ENCODE results near the gene OR5J2. TPM values are rescaled to one million over a fixed set of nuclear protein-coding genes. Genes with fewer than 3 reads are reported as not detected.
"Not testable (repeated sequence)": the region's sequence is repeated elsewhere in the genome, so short reads cannot be mapped to it uniquely, and the experiment has no call there.

Gene OR5J2
- total RNA-seq: not detected in 2 replicates

- DNase-seq: no peak
- intact Hi-C loops (cut with micrococcal nuclease): no loop called here
- no peak within 1 kb of the TSS for H3K27ac Mint-ChIP-seq
- H3K9me3 Mint-ChIP-seq: peaks cover 10% of the 10 kb centered on the region
- no peaks in the 10 kb centered on the region for H3K36me3 Mint-ChIP-seq (ENCODE audit: low read depth)
- H3K27me3 Mint-ChIP-seq: no peaks in the 10 kb centered on the region
- no peak within 1 kb of the TSS for H3K4me3 Mint-ChIP-seq
- H3K4me1 Mint-ChIP-seq: no peaks in the 10 kb centered on the region
Observed at GRCh38 chr11:56176318-56176717, at the start of gene OR5J2. Gene OR5J2, plus strand, starts transcription at chr11:56176618. Its CDS starts 0 bp downstream, at chr11:56176618.

GRCh38 chr11:56140151-56140661 is 36.2 kb upstream of the OR5J2 start, which contains the start of gene OR8J3:
Gene OR8J3, minus strand, starts transcription at chr11:56140201. Its CDS starts 2,483 bp downstream, at chr11:56137718.
- no peaks in the 10 kb centered on the region for H3K36me3 Mint-ChIP-seq (ENCODE audit: low read depth)
- intact Hi-C loops (cut with micrococcal nuclease): no loop called here
- DNase-seq: no peak
- H3K9me3 Mint-ChIP-seq: peaks cover 11% of the 10 kb centered on the region
- no peak within 1 kb of the TSS for H3K27ac Mint-ChIP-seq
- H3K4me3 Mint-ChIP-seq: no peak within 1 kb of the TSS
- H3K27me3 Mint-ChIP-seq: no peaks in the 10 kb centered on the region
- no peaks in the 10 kb centered on the region for H3K4me1 Mint-ChIP-seq

- DNase-seq; H3K27me3 Mint-ChIP-seq; H3K36me3 Mint-ChIP-seq (ENCODE audit: low read depth); H3K4me1 Mint-ChIP-seq; intact Hi-C loops (cut with micrococcal nuclease); H3K4me3 Mint-ChIP-seq; H3K27ac Mint-ChIP-seq; H3K9me3 Mint-ChIP-seq: not testable (repeated sequence)
Observed at GRCh38 chr11:56143681-56144080, 32.7 kb upstream of the OR5J2 start.

- no peaks in the 10 kb centered on the region for H3K36me3 Mint-ChIP-seq (ENCODE audit: low read depth)
- DNase-seq: no peak
- peaks cover 17% of the 10 kb centered on the region for H3K9me3 Mint-ChIP-seq
- no peaks in the 10 kb centered on the region for H3K27me3 Mint-ChIP-seq
- H3K4me1 Mint-ChIP-seq: no peaks in the 10 kb centered on the region
- intact Hi-C loops (cut with micrococcal nuclease): no loop called here
- no peak overlapping the region for H3K27ac Mint-ChIP-seq
- H3K4me3 Mint-ChIP-seq: no peak overlapping the region
Observed at GRCh38 chr11:56151376-56151775, 25.0 kb upstream of the OR5J2 start.

- H3K27me3 Mint-ChIP-seq: no peaks in the 10 kb centered on the region
- H3K4me1 Mint-ChIP-seq: no peaks in the 10 kb centered on the region
- no peak for DNase-seq
- H3K27ac Mint-ChIP-seq: no peak overlapping the region
- intact Hi-C loops (cut with micrococcal nuclease): no loop called here
- peaks cover 17% of the 10 kb centered on the region for H3K9me3 Mint-ChIP-seq
- no peaks in the 10 kb centered on the region for H3K36me3 Mint-ChIP-seq (ENCODE audit: low read depth)
- no peak overlapping the region for H3K4me3 Mint-ChIP-seq
Observed at GRCh38 chr11:56152333-56152732, 24.1 kb upstream of the OR5J2 start.

GRCh38 chr11:56160217-56160616 is 16.2 kb upstream of the OR5J2 start, which contains the start of gene OR8K5:
Gene OR8K5, minus strand, starts transcription at chr11:56160317. Its CDS starts 0 bp downstream, at chr11:56160317.
- Mint-ChIP-seq H3K27ac (no peak within 1 kb of the TSS), H3K9me3 (peaks cover 5% of the 10 kb centered on the region), H3K4me3 (no peak within 1 kb of the TSS), H3K27me3 (no peaks in the 10 kb centered on the region), H3K36me3 (ENCODE audit: low read depth) (no peaks in the 10 kb centered on the region), H3K4me1 (no peaks in the 10 kb centered on the region)
- no peak for DNase-seq
- intact Hi-C loops (cut with micrococcal nuclease): no loop called here

GRCh38 chr11:56163804-56164203 is 12.6 kb upstream of the OR5J2 start:
- no peak overlapping the region for H3K4me3 Mint-ChIP-seq
- no peaks in the 10 kb centered on the region for H3K4me1 Mint-ChIP-seq
- no peaks in the 10 kb centered on the region for H3K27me3 Mint-ChIP-seq
- intact Hi-C loops (cut with micrococcal nuclease): no loop called here
- H3K36me3 Mint-ChIP-seq (ENCODE audit: low read depth): no peaks in the 10 kb centered on the region
- H3K27ac Mint-ChIP-seq: no peak overlapping the region
- DNase-seq: no peak
- peaks cover 12% of the 10 kb centered on the region for H3K9me3 Mint-ChIP-seq

- no peak overlapping the region for H3K4me3 Mint-ChIP-seq
- no peaks in the 10 kb centered on the region for H3K27me3 Mint-ChIP-seq
- peaks cover 15% of the 10 kb centered on the region for H3K9me3 Mint-ChIP-seq
- no peak overlapping the region for H3K27ac Mint-ChIP-seq
- intact Hi-C loops (cut with micrococcal nuclease): no loop called here
- no peaks in the 10 kb centered on the region for H3K36me3 Mint-ChIP-seq (ENCODE audit: low read depth)
- no peak for DNase-seq
- H3K4me1 Mint-ChIP-seq: no peaks in the 10 kb centered on the region
Observed at GRCh38 chr11:56172256-56172830, 4.1 kb upstream of the OR5J2 start.

GRCh38 chr11:56183459-56183858 is 7.0 kb downstream of the OR5J2 start:
- Mint-ChIP-seq H3K4me3 (no peak overlapping the region), H3K36me3 (ENCODE audit: low read depth) (no peaks in the 10 kb centered on the region), H3K27me3 (no peaks in the 10 kb centered on the region), H3K27ac (no peak overlapping the region), H3K9me3 (peaks cover 10% of the 10 kb centered on the region), H3K4me1 (no peaks in the 10 kb centered on the region)
- DNase-seq: no peak
- intact Hi-C loops (cut with micrococcal nuclease): no loop called here

GRCh38 chr11:56188602-56189001 is 12.2 kb downstream of the OR5J2 start:
- no peaks in the 10 kb centered on the region for H3K27me3 Mint-ChIP-seq
- intact Hi-C loops (cut with micrococcal nuclease): no loop called here

GRCh38 chr11:56196705-56197104 is 20.3 kb downstream of the OR5J2 start:
- Mint-ChIP-seq H3K36me3 (ENCODE audit: low read depth) (no peaks in the 10 kb centered on the region), H3K27ac (no peak overlapping the region), H3K27me3 (no peaks in the 10 kb centered on the region), H3K4me1 (no peaks in the 10 kb centered on the region), H3K9me3 (peaks cover 2% of the 10 kb centered on the region), H3K4me3 (no peak overlapping the region)
- no peak for DNase-seq
- intact Hi-C loops (cut with micrococcal nuclease): no loop called here

More at GRCh38 chr11:56188602-56189001, 12.2 kb downstream of the OR5J2 start:
- Mint-ChIP-seq H3K4me1 (no peaks in the 10 kb centered on the region), H3K36me3 (ENCODE audit: low read depth) (no peaks in the 10 kb centered on the region), H3K9me3 (peaks cover 3% of the 10 kb centered on the region), H3K27ac (no peak overlapping the region), H3K4me3 (no peak overlapping the region)
- DNase-seq: no peak

- Mint-ChIP-seq H3K36me3 (ENCODE audit: low read depth) (no peaks in the 10 kb centered on the region), H3K9me3 (peaks cover 2% of the 10 kb centered on the region), H3K27ac (no peak overlapping the region), H3K4me1 (no peaks in the 10 kb centered on the region), H3K4me3 (no peak overlapping the region), H3K27me3 (no peaks in the 10 kb centered on the region)
- DNase-seq: no peak
- intact Hi-C loops (cut with micrococcal nuclease): no loop called here
Observed at GRCh38 chr11:56197367-56197766, 20.9 kb downstream of the OR5J2 start.

- DNase-seq: no peak
- no peaks in the 10 kb centered on the region for H3K36me3 Mint-ChIP-seq (ENCODE audit: low read depth)
- intact Hi-C loops (cut with micrococcal nuclease): no loop called here
- H3K4me3 Mint-ChIP-seq: no peak overlapping the region
- no peaks in the 10 kb centered on the region for H3K4me1 Mint-ChIP-seq
- H3K27ac Mint-ChIP-seq: no peak overlapping the region
- H3K9me3 Mint-ChIP-seq: peaks cover 11% of the 10 kb centered on the region
- no peaks in the 10 kb centered on the region for H3K27me3 Mint-ChIP-seq
Observed at GRCh38 chr11:56207790-56208189, 31.4 kb downstream of the OR5J2 start.

- Mint-ChIP-seq H3K4me1 (no peaks in the 10 kb centered on the region), H3K36me3 (ENCODE audit: low read depth) (no peaks in the 10 kb centered on the region)
Observed at GRCh38 chr11:56214537-56214936, 38.1 kb downstream of the OR5J2 start.

GRCh38 chr11:56219735-56220134 is 43.3 kb downstream of the OR5J2 start:
- H3K27ac Mint-ChIP-seq; H3K36me3 Mint-ChIP-seq (ENCODE audit: low read depth); intact Hi-C loops (cut with micrococcal nuclease); H3K4me1 Mint-ChIP-seq; DNase-seq; H3K27me3 Mint-ChIP-seq; H3K4me3 Mint-ChIP-seq: not testable (repeated sequence)
- peaks cover 17% of the 10 kb centered on the region for H3K9me3 Mint-ChIP-seq

More at GRCh38 chr11:56214537-56214936, 38.1 kb downstream of the OR5J2 start:
- H3K4me3 Mint-ChIP-seq: no peak overlapping the region
- intact Hi-C loops (cut with micrococcal nuclease): no loop called here
- DNase-seq: no peak
- H3K27me3 Mint-ChIP-seq: no peaks in the 10 kb centered on the region
- H3K9me3 Mint-ChIP-seq: peaks cover 24% of the 10 kb centered on the region
- no peak overlapping the region for H3K27ac Mint-ChIP-seq
